SK-N-DZ (cell line): ENCODE measurements around the gene GSG1L2. TPM values are rescaled to one million over a fixed set of nuclear protein-coding genes. Genes with fewer than 3 reads are reported as not detected.

Experiments
- DNase-seq: peaks from one replicate; pipeline ENCODE4 v3.0.0-alpha.2; 2015; ENCODE audit warnings: low spot score
- polyA plus RNA-seq, 2 experiments: library from polyadenylated mRNA; depleted of rRNA; stranded (reverse); fragments of >200 nt; gene quantifications; 2 replicates each; pipeline ENCODE4 v1.2.3, GENCODE V29; 2014

GSG1L2 gene
- not detected in 2 replicates for polyA plus RNA-seq (2014; cell fraction: cytosol; rRNA removed)
- not detected in 2 replicates for polyA plus RNA-seq (2014; cell fraction: nucleus; rRNA removed)

DNA sequence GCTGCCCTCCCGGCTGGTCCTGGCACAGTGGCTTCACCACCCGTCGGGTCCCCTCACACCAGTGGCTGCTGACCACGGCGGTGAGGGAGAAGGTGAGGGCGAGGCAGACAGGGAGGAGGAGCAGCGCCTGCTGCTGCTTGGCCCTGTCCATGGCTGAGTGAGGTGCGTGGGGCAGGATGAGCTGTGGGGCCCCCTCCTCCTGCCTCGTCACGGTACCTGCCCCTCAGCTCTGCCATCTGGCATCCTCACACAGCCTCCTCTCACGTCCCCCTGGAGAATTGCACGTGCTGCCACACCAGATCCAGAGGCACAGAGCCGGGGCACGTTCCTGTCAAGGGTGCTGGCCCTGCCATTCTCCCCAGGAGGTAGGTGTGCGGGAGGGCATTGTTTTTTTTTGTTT lies at the start of gene GSG1L2:
Gene GSG1L2, minus strand, starts transcription at position 159 of the 400 bp plus-strand sequence. Its CDS starts 8 bp downstream, at position 151.
- no peak for DNase-seq

DNA sequence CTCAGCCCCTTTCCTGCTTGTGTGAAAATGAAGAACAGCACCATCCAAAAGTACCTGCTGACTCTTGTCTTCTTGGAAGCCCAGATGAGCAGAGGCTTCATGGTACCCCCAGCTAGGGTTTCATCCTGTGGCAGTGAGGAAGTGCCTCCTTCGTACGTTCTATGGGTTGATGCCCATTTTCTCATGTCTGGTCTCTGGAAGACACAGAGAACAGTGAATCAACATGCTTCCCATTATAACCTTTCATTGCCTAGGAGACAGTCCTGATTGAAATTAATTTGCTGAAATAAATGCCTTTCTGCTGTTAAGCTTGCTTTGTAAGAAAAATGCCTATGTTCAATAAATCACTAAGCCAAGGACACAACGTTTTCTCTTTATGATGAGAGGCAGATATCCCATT lies 46.7 kb upstream of the GSG1L2 start:
- no peak for DNase-seq

- no peak for DNase-seq
These were observed 43.7 kb upstream of the GSG1L2 start for GRCh38 chr17:9865586-9865985.

- no peak for DNase-seq
These were observed 41.1 kb upstream of the GSG1L2 start for GRCh38 chr17:9862949-9863348.

GRCh38 chr17:9862220-9862619 lies 40.3 kb upstream of the GSG1L2 start:
- DNase-seq, result no peak

GRCh38 chr17:9860851-9861250 lies 39.0 kb upstream of the GSG1L2 start:
- no peak for DNase-seq

DNA sequence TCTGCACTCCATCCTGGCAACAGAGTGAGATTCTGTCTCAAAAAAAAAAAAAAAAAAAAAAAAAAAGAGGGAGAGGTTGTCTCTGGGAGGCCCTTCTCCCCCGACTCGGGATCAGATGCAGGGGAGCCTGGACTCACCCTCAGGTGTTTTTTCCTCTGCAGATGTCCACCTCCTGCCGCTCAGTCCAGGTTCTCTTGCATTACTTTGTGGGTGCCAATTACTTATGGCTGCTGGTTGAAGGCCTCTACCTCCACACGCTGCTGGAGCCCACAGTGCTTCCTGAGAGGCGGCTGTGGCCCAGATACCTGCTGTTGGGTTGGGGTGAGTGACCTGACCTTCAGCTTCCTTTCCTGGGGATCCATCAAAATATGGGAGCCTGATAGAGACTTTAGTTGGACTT lies 37.9 kb upstream of the GSG1L2 start:
- DNase-seq, result no peak

DNA sequence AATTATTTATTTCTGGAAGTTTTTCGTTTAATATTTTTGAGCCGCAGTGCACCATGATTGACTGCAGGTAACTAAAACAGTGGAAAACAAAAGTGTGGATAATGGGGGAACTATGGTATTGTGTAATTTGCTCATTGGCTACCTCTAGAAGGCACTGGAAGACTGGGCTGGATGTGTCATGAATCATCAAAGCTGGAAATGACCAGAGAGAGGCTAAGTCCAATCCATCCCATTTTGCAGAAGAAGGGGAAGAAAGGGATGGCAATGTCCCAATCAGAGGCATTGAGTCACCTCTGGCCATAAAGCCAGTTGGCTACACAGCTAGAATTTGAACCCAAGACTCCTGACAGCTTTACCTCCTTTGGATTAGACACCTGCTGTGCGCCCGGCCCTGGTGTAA lies 33.2 kb upstream of the GSG1L2 start:
- DNase-seq, result no peak

DNA sequence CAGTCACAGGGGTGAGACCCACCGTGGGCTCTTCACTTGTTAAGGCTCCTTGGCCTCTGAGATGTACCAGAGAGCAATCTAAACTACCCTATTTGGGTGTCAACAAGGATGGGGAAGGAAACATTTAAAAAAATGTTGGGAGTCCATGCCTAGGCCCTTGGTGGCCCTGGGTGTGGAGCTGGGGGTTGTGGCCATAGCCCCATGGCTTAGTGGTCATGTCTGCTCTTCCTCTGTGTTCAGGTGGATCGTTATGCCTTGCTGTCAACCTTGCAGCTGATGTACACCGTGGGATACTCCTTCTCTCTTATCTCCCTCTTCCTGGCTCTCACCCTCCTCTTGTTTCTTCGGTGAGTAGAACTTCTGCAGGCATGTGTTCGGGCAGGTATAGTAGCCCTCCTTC lies 32.4 kb upstream of the GSG1L2 start:
- DNase-seq, result no peak

DNA sequence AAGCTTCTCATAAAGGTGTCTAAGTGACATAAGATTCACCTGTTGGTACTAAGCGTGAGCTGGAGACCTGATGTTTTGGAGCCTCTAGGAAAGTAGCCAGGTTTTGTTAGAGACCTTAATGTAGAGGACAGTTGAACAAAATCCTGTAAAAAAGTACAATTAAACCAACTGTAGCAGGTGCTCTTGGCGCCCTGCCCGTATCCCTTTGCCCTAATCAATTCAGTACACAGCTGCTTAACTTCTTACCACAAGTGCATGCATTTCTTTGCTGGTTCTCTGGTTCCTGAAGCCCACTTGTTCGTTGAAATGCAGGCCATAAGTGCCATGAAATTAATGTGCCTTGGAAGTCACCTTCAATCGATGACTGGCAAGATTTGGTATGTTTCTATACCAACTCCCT lies 28.3 kb upstream of the GSG1L2 start:
- no peak for DNase-seq

DNA sequence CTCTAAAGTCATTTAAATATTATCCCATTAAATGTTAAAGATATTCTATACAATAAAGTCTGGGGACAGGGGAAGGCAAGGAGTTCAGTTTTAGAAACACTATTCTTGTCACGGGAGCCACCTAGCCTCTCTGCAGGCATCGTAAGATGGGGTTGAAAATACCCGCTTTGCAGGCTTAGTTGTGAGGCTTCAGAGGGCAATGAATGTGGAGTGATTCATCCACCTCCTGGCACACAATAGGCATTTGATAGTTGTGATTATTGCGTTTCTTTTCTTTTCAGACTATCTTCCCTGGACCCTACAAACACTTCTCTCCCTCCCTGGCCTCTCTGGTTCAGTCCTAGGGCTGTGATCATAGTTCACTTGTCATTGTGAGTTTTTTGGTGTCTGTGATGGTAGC lies 23.4 kb upstream of the GSG1L2 start:
- no peak for DNase-seq

DNA sequence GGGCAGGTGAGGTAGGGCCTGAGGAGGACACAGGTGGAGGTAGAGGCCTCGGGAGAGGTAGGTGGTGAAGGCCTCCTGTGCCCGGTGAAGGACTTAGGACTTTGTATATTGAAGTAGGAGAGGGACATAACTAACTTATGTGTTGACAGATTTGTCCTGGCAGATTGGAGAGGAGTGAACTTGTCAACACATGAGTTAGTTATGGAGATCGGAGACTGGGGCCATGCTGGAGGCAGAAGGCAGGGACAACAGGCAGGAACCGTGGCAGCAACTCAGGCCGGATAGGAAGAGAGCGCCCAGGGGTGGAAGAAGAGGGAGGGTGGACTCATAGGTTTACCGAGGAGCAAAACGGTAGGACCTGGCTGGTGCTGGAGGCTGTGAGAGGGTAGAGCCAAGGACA lies 22.3 kb upstream of the GSG1L2 start:
- DNase-seq, result no peak

DNA sequence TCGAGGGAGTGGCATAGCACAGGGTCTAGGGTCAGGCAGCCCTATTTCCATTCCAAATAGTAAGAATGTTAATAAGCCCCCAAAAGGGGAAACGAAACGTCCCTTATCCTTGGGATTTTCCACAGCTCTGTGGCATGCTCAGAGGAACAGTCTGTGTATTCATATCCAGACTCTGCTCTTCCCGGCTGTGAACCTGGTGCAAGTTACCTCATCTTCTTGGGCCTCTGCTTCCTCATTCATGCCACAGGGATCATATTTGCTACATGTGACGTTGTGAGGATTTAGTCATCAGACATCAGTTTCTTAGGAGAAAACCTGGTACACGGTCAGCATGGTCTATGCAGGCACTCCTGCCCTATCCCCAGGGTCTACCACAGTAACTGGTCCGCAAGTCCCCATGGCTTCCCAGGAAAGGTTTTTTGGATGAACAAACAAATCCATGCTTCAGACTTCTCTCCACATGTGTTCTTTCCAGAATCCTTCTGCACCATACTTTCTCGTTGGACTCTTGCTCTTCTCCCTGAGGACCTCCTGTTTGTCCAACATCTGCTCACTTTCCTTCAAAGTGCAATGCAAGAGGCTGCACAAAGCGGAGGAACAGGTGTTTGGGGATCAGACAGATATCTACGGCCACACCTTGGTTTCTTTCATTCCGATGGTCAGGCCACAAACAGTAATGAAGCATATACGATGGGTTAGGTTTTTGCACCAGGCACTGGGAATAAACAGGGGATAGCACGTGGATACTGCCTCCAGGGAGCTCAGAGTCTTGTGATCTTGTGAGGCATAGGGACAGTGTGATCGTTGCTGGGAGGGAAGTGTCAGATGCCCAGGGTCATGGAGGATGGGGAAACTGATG lies 21.5 kb upstream of the GSG1L2 start:
- no peak for DNase-seq

DNA sequence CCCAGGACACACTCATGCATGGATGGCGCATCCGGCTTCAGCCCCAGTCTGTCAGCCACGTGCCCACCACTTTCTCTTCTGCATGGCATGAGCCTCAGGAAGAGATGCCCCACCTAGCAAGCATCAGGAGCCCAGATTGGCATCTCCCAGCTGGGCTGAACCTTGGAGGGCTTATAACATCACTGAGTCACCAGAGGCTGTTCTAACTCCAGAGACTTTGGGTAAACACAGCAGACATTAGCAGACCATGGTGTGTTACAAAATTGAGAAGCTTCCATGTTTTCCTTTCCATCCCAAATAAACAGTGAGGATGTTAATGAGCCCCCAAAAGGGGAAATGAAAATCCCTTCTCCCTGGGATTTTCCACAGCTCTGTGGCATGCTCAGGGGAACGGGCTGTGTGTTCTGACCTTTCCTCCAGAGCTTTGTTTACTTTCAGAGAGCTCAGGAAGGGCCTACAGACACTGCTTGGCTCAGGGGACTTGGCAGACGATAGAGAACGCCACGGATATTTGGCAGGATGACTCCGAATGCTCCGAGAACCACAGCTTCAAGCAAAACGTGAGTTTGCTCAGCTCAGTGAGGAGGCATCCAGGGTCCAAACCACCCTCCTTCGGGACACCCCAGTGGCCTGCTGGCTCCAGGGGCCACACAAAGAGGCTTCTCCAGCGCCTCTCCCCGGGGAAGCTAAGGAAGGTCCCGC lies 20.3 kb upstream of the GSG1L2 start:
- DNase-seq, result no peak

DNA sequence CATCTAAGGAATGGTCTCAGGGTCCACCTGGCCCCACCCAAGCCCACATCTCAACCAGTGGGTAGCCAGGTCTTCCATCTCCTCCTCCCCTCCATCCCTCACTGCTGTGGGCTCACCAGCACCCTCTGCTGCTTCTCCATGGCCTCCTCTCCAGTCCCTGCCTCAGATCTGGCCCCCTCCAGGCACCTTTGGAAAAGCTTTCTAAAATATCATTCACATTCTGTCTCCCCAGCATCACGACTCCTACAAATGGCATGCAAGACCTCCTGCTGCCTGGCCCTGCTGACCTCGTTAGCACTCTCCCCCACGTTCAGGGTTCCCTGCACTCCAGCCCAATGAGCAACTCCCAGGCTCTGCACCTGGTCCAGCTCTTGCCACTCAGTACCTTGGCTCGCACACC lies 17.6 kb upstream of the GSG1L2 start:
- DNase-seq, result no peak

- DNase-seq, result no peak
These were observed 15.9 kb upstream of the GSG1L2 start for GRCh38 chr17:9837551-9838471.

DNA sequence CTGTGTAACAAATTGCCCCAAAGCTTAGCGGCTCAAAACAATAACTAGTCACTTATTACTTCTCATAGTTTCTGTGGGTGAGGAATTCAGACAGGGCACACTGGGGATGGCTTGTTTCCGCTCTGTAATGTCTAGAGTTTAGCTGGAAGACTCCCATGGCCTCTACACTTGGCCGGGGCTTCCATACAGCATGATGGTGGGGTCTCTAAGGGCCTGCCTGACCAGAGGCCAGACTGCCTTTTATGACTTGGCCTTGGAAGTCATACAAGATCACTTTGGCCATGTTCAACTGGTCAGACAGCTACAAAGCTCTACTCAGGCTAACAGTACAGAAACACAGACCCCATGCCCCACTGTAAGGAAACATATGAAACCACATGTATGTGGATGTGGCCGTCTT lies 12.0 kb upstream of the GSG1L2 start:
- DNase-seq, result no peak

DNA sequence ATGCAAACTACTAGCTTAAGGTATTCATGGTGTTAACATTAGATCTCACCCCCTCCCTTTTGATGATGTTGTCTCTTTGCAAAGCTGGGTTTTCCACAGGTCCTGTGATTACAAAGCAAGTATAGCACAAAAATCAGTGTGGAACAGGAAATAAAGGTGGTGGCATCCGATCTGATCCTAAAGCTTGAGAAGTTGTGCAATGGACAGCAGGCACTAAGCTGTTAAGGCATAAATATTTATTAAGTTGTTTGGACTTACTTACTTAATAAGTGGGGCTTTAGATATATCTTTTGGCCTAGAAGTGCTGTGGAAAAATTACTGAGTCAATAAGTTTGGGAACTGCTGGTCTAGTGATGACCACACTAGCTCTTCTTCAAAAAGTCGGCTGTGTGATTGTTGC lies 8.8 kb upstream of the GSG1L2 start:
- DNase-seq, result no peak

GRCh38 chr17:9829343-9829742 lies 7.5 kb upstream of the GSG1L2 start:
- no peak for DNase-seq

GRCh38 chr17:9828296-9829295 lies 6.7 kb upstream of the GSG1L2 start:
- no peak for DNase-seq
